HG03460 (cell line): ENCODE data around the gene TNRC6B.

Experiments used
- ATAC-seq: cut with Tn5 transposase; IDR thresholded peaks from one replicate; pipeline ENCODE4 v1.9.1; 2021; ENCODE audit not compliant: unreplicated experiment

TNRC6B gene

DNA sequence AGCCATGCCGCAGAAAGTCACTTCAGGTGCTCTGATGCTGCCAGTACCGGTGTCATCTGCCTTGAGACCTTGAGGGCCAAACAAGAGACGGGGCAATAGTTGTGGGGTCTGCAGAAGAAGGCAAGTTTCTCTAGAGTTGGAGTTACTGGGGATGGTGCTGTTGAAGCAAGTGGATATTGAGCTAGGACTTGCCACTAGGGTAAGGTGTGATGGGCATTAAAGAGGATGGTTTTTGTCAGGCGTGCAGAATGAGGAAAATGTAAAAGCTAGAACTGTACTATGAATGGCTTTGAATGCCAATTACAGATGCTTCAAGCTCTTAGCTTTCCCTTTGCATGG is 61.6 kb downstream of the TNRC6B start:
- no peak for ATAC-seq

DNA sequence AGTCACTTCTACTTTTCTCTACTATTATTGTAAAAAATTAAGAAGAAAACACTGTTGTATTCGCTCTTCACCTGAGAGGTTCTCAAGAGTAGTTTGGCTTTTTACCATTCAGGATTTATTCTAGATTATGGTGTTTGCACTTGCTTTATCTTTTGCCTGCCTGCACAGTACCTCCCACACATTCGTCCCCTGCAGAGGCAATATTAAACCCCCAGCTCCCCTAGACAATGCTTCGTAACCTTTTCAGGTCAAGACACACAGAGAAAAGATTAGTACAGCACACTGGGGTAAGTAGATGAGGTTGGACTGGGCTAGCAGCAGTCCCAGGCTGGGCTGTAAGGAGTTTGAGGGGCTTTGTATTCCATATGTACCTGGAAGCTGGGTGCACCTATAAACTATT is 62.4 kb downstream of the TNRC6B start:
- ATAC-seq, result no peak

DNA sequence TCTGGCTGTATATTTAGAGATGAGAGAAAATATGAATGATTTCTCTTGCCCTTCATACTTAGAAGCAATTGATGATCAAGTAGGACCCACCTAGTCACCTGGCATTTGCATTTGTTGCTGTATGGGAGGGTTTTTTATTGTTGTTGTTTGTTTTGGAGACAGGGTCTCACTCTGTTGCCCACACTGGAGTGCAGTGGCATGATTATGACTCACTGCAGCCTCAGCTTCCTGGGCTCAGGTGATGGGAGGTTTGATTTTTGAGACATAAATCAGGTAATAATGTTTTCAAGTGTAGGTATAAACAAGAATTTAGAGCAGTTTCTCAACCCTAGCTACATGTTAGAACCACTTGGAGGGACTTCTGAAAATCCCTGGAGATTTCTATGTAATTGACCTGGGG is 63.0 kb downstream of the TNRC6B start:
- ATAC-seq, result no peak

DNA sequence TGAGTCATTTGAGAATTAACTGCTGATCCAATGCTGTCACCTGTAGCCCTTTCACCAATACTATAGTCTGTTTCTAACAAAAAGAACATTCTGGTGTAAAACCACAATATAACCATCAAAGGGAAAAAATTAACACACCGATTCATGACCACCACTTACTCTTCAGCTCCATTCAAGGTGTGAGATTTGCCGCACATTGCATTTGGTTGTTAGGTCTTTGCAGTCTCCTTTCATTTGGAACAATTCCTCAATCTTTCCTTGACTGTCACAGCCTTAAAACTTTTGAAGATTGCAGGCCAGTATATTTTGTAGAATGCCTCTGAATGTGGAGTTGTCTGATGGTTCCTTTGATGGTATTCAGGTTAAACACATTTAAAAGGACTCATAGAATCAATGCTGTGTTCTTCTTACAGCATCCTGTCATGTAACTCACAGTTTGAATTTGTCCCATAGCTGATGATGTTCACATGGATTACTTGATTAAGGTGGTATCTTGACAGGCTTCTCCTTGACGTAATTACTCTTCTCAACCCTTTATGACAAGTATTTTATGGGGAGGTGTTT is 63.6 kb downstream of the TNRC6B start:
- no peak for ATAC-seq

DNA sequence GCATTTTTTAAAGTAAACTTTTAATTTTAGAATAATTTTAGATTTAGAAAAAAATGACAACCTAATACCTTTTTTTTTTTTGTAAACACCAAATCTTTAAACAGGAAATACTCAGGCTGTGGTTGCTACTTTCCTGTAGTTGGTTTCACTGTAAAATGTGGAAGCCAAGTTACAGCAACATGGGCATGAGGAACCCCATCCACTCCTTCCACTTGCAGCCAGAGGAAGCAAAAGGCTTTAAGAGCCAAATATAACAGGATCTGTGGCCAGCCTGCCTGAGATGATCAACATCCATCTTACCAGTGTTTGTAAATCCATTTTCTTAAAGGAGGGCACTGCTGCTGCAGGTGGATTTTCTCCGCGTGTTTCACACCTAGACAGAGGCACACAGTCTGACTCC is 66.2 kb downstream of the TNRC6B start:
- ATAC-seq, result no peak

DNA sequence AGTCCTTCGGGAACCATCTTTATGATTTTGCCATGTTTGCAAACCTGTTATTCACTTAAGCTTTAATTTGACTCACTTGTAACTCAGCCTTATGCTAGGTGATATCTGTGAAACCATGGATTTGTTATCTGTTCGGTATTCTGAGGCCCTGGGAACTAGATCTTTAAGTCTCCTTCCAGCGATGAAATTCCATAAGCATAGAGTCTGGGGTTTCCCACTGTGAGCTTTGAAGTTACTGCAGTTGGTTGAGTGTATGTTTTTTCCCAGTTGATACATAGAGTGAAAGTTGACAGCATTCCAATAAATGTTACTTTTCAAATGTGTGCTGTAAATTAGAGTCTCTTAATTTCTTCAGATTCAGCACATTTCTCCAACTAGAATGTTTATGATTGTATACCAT is 66.9 kb downstream of the TNRC6B start:
- no peak for ATAC-seq

DNA sequence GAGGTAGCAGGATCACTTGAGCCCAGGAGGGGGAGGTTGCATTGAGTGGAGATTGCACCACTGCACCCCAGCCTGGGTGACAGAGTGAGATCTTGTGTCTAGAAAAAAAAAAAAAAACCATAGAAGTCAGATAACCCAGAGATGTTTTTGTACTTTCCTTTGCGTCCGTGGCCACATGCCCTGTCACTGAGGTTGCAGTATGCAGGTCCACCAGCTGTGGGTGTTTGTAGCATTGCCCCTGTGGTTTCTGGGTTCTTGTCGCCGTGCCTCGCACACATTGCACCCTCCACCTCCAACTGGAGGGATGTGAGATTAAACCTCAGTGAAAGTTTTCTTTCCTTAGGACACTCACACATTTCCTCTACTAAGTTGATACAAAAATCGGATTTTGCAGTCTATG is 70.3 kb downstream of the TNRC6B start:
- no peak for ATAC-seq

DNA sequence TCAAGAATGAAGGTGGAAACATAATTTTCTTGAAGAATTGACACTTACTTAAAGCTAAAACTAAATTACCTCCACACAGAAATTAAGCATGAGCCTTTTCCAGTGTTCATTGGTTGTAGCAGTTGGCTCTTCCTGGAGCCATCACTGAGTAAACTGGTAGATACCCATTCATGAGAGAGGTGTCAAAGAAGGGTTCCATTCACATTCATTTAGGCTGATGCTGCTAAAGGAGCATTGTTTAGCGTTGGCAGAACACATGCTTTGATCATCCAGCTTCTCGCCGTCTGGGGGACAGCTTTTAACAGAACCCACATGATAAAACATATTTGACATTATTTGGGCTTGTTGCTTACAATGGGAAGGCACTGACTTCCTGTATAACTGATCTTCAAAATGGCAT is 71.6 kb downstream of the TNRC6B start:
- ATAC-seq, result no peak

DNA sequence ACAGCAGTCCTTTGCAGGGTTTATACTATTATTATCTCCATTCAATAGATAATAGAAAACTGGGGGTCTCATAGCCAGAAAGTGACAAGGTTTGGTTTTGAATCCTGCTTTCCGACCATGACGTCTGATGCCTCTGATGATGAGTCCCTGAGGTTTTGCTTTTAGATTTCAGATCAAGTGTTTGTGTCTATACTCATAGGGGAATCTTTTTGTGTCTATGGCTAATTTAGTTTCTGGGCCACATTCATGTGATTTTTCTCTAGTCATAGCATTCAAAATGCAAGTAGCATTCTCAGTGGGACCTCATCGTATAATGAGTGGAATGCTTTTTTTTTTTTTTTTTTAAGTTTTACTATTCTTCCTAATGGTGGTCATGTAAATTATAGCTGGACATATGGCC is 72.9 kb downstream of the TNRC6B start:
- no peak for ATAC-seq

DNA sequence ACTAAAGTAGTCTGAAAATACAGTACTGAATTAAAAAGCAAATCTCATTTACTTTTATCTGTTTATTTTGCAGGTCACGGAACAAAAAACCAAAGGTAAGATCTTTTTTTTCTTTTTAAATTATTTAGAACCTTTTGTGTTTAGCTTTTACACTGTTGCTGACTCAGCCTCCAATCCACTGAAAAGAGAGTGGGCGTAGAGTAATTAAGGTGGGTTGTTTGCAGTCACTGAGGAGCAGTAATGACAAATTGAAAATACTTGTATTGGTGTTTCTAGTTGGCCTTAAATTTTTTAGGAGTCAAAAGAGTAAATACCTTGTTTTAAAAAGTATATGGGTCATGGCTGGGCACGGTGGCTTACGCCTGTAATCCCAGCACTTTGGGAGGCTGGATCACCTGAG is 73.4 kb downstream of the TNRC6B start:
- no peak for ATAC-seq

DNA sequence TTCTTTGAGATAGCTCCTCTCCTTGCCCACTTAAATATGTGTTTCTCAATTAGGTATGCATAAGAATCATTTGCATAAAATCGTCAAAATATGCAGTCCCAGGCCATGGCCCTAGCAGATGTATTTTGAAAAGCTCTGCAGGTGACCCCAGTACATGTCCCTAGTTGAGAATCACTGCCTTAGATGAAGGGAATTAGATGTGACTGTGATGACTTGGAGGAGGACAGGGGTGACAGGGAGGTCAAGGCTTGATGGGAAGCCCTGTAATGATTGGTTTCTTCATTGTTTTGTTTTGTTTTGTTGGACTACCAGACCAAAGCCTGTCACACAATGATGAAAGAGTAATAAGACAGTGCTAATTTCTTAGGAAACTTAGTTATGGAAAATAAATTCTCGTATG is 74.4 kb downstream of the TNRC6B start:
- no peak for ATAC-seq

DNA sequence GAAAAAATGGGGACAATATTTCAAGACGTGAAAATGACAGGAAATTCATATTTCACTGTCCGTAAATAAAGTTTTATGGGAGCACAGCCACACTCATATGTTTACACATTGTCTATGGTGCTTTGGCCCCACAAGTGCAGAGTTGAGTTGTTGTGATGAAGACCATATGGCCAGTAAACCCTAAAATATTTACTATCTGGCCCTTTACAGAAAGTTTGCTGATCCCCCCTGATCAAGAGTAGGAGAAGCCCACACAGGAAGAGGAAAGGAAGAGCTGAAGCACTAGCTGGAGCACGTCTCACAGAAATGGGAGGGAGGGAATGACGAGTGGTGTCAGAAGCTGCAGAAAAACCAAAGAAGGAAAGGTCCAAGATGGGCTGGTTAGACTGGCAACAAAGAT is 78.8 kb downstream of the TNRC6B start:
- no peak for ATAC-seq

DNA sequence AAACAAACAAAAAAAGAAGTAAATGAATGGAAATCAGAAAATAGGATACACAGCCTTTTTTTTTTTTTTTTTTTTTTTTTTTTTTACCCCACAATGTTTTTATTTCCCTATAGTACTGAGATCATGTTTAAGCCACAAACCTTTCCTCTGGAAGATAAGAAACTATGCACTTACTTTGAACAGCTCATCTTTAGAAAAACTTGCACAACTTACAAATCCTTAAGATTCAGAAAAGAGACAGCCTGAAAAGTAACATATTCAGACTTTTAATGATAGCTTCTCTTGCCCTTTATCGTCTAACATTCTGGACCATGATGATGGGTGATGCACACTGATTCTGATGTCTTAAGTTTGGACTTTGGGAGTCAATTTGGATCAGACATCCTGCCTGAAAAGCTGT is 80.3 kb downstream of the TNRC6B start:
- no peak for ATAC-seq

DNA sequence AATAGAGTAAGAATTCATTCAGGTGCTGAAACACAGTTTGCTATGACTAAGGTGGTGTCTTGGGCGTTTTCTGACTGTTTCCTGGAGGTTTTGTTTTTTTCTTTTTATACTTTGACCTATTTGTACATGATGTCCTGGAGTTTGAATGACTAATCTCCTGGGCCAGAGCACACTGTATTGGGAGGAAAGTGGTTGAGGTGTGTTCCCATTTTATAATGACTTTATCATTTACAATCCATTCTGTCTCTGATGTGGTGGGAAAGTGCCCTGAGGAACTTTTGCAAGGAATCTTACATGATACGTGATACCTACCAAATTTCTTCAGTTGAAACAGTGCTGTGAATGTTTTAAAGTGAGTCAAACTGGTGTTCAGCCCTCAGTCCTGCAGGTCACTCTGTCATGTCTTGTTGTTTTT is 80.8 kb downstream of the TNRC6B start:
- no peak for ATAC-seq

DNA sequence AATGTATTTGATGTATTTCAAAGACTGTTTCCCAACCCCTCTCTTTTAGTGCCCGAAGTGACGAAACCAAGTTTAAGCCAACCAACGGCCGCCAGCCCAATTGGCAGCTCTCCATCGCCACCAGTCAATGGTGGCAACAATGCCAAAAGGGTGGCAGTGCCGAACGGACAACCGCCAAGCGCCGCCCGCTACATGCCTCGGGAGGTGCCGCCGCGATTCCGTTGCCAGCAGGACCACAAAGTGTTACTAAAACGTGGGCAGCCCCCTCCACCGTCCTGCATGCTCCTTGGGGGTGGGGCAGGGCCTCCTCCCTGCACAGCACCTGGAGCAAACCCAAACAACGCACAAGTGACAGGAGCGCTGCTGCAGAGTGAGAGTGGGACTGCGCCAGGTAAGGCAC is 84.1 kb downstream of the TNRC6B start:
- ATAC-seq, result no peak

DNA sequence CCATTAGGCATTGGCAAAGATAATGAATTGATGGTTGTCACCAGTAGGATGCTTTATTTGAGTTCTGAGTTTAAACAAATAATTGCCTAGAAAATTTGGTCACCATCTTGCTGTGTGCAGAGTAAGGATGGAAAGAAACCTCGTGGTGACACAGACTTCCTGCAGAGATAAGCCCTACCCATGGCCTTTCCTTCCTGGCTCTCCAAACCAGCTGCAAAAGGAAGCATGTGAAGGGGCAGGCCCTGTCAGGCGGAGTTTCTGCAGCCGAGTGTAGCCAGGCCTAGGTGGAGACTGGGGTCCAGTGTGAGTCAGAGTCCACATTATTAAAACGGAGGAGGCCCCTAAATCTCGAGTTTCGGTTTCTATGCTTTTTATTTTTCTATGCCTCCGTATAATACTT is 85.5 kb downstream of the TNRC6B start:
- ATAC-seq, result no peak

DNA sequence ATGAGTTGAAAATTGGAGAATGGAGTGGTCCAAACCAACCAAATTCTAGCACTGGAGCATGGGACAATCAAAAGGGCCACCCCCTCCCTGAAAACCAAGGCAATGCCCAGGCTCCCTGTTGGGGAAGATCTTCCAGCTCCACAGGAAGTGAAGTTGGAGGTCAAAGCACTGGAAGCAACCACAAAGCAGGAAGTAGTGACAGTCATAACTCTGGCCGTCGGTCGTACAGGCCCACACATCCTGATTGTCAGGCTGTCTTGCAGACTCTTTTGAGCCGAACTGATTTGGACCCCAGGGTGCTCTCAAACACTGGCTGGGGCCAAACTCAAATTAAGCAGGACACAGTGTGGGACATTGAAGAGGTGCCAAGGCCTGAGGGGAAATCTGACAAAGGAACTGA is 88.1 kb downstream of the TNRC6B start:
- no peak for ATAC-seq

DNA sequence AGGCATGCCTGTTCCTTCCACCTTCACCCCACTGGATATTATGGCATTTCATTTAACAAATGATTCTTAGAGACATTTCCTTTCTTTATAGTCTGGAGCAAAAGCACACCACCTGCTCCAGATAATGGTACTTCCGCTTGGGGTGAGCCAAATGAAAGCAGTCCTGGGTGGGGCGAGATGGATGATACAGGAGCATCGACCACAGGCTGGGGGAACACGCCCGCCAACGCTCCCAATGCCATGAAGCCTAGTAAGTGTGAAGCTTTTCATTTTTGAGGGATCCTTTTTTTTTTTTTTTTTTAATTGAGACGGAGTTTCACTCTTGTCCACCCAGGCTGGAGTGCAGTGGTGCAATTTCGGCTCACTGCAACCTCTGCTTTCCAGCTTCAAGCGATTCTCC is 92.3 kb downstream of the TNRC6B start:
- ATAC-seq, result no peak

DNA sequence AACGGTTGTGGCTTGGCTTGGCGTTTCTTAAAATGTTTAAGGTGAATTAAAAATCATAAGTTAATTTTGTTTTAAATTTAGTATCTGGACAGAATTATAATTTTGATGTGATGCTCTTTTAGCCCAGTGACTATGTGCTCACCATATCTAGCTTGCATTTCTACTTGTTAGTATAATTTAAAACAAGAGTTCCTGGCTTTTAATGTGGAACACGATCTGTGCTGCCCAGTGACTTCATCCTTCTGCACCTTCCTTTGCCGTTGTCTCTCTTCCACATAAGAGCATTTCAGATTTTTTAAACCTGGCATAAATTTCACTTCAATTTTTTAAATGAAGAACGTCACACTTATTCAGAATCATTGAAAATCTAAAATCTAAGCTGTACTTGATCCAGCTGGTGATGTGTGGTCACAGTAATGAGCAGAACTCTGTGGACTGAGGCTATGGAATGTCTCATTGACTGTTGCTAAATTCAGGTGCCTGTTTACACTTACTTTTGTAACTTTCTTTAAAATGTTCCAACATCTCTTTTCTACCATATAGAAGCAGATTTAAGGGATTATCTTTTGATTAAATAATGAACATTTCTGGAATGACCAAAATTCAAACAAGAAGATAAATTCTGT is 93.1 kb downstream of the TNRC6B start:
- ATAC-seq, result no peak

DNA sequence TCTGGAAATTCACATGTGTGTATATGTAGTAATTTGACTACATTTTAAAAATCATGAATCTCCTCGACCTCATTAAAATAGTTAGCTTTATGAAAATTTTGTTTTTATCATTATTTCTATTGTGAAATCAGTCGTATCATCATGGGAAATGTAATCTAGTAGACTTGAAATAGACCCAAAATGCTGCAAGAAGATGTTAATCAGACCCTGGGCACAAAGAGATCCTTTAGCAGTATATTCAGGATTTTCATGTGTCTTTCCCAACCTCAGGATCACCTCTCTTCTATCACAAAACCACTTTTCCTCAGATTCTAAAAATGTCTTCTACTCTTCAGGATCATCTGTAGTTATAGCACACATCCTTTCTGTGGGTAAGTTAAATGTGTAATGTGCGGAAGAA is 93.7 kb downstream of the TNRC6B start:
- ATAC-seq, result no peak

DNA sequence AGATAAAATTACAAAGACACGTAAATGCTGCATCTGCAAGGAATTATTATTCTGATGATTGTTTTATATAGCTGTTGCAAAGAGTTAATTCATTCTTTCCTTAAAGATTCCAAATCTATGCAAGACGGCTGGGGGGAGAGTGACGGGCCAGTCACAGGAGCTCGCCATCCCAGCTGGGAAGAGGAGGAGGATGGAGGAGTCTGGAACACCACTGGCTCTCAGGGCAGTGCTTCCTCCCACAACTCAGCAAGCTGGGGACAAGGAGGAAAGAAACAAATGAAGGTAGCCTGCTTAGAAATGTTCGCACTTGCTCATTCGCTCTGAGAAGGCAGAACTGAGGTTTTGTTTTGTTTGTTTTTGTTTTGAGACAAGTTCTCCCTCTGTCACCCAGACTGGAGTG is 95.6 kb downstream of the TNRC6B start:
- ATAC-seq, result no peak

DNA sequence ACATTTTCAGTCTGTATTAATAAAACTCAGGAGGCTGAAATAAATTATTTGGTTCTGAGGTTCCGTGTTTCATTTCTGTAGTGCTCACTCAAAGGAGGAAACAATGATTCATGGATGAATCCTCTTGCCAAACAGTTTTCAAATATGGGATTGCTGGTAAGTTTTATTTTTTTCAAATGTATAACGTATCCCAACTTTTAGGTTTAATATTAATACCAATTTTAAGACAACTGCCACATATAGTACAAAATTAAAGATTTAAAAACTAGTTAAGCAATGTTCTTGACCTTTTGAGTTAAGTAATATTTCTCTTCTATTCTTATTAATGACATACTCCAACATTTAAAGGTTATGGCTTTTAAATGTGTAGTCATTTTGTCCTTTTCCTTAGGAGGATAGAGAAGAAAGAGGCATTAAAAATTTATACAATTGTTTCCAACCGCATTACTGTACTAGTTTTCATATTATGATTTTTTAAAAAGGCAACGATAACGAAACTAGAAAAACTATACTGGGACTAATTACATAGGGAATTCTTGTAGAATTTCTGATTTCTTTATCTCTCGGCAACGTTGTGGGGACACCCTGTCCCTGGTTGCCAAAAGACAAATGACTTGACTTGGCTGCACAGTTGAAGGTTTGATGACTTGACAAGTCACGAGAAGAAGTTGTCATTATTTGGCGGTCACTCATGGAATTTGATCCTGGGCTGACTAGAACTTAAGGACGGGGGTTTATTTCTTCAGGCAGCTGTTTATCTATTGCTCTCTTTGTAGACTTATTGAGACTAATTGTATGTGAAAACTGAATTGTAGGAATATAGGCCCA is 99.5 kb downstream of the TNRC6B start:
- no peak for ATAC-seq

DNA sequence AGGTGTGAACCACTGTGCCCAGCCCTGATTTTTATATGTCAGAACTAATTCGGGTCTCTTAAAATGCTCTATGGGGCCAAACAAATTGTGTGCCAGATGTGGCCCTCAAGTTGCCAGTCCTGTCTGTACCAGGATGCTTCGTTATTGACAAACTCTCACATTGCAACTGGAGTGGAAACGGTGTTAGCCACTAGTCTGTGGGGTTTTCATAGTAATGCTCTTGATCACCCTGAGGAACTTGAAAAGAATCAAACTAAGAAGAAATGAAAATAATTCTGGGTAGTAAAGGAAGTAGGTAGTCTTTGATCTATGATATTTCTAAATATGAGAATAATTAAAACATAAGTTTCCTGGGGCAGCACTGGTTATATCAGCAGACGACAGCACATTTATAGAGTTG is 101.3 kb downstream of the TNRC6B start:
- ATAC-seq, result no peak
